ENCODE results near the gene ADCYAP1R1.

GRCh38 chr7:31123726-31124125, 71.6 kb downstream of the ADCYAP1R1 start:
- no peak for TF ChIP-seq CTCF (conservative IDR thresholded peaks at IDR 0.05)
- no peak for TF ChIP-seq EZH2 (IDR thresholded peaks at IDR 0.05; ENCODE audit: low read depth)

All from PC-9 (cell line).